ENCODE measurements around the gene SCGB1C1. TPM values are rescaled to one million over a fixed set of nuclear protein-coding genes. Genes with fewer than 3 reads are reported as not detected.

Gene SCGB1C1
- total RNA-seq, 4 donors from 2014 or later: not detected

DNA sequence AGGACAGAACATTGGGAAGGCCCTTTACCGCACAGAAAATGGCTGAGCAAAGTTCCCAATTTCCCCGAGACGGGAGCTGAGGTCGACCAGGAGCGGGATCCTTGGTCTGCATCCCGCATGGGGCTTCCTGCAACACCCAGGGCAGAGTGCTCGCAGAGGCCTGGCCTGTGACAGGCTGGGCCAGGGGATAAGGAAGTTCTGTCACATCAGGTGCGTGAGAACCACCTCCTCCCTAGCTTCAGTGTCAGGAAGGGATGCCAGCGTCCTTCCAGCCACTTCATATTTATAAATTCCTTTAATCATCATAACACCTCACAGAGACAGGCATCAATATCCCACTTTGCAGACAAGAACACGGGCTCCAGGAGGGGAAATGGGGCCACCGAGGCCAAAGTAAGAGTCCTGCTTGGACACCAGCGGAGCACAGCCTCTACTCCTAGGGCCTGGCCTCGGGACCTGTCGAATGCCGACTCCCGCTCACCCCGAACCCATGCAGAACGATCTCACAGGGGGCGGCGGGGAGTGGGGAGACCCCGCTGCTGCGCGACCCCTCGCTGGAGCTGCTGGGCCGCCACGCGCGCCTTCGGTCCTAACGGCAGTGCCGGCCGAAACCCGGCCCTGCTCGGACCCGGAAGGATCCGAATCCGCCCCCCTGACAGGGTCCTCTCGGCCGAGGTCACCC is 13.8 kb downstream of the SCGB1C1 start:
- no peaks in the 10 kb centered on the region for H3K27me3 ChIP-seq
- peak overlapping the region; percentile 95 to 100 (median 98) for H3K27ac ChIP-seq
- H3K9me3 ChIP-seq: no peaks in the 10 kb centered on the region
- peaks cover 3 to 74% (median 33%) of the 10 kb centered on the region in 3 donors for H3K4me1 ChIP-seq
- peak overlapping the region; percentile 97 to 99 for H3K4me3 ChIP-seq
- no peak for TF ChIP-seq EP300 (IDR thresholded peaks at IDR 0.05)
- TF ChIP-seq, protein P1, sequence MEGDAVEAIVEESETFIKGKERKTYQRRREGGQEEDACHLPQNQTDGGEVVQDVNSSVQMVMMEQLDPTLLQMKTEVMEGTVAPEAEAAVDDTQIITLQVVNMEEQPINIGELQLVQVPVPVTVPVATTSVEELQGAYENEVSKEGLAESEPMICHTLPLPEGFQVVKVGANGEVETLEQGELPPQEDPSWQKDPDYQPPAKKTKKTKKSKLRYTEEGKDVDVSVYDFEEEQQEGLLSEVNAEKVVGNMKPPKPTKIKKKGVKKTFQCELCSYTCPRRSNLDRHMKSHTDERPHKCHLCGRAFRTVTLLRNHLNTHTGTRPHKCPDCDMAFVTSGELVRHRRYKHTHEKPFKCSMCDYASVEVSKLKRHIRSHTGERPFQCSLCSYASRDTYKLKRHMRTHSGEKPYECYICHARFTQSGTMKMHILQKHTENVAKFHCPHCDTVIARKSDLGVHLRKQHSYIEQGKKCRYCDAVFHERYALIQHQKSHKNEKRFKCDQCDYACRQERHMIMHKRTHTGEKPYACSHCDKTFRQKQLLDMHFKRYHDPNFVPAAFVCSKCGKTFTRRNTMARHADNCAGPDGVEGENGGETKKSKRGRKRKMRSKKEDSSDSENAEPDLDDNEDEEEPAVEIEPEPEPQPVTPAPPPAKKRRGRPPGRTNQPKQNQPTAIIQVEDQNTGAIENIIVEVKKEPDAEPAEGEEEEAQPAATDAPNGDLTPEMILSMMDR (IDR thresholded peaks at IDR 0.05): no peak
- no peak for TF ChIP-seq POLR2A (IDR thresholded peaks at IDR 0.05)
- TF ChIP-seq POLR2AphosphoS5 (IDR thresholded peaks at IDR 0.05): no peak
- peak; percentile 32 for ATAC-seq
- peaks cover 0 to 65% of the 10 kb centered on the region in 2 donors for H3K36me3 ChIP-seq
- WGBS, 2 donors (ENCODE audit: low coverage in 1 of 2): 0 to 33% methylated on average over 1 to 8 of the region's 39 CpGs

DNA sequence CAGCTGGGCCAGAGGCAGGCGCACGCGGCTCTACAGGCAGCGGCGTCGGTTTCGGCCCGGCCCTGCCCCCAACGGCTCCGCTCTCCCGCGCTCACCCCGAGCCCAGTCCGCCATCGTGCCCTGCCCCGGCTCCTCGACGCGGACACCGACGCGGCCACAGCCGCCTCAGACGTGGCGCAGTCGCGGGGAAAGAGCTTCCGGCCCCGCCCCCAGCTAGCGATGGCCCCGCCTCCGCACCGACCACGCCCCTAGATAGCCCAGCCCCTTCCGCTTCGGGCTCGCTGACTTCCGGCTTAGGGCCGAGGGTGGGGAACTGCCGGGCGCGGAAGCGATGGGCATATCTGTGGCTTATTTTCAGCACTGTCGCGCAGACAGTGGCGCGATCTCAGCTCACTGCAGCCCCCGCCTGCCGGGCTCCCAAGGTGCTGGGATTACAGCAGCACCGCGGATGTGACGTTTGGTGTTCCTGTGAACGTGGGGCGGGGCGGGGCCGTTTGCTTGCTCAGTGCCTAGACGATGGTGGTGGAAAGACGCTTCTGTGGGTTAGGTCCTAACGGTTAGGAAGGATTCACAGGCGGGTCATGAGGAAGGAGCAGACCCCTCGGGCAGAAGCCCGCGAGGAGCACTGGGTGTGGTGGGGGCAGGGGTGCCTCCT is 14.5 kb downstream of the SCGB1C1 start, which contains the start of the genes BET1L and RIC8A:
Gene BET1L (minus strand): TSS at position 192 of the 655 bp plus-strand sequence. CDS start 78 bp downstream, at position 114.
Gene RIC8A (plus strand): TSS at position 501 of the 655 bp plus-strand sequence. CDS start 1,147 bp downstream, outside the sequence.
- Histone ChIP-seq H3K36me3 (peaks cover 0 to 65% of the 10 kb centered on the region in 2 donors), H3K27me3 (no peaks in the 10 kb centered on the region), H3K4me3 (peak within 1 kb of the TSS; percentile 97 to 99), H3K27ac (peak within 1 kb of the TSS; percentile 95 to 100 (median 98)), H3K4me1 (peaks cover 3 to 70% (median 33%) of the 10 kb centered on the region in 3 donors), H3K9me3 (no peaks in the 10 kb centered on the region)
- TF ChIP-seq POLR2AphosphoS5 (IDR thresholded peaks at IDR 0.05) (peak; percentile 96), EP300 (IDR thresholded peaks at IDR 0.05) (no peak), POLR2A (IDR thresholded peaks at IDR 0.05) (peak; percentile 77 to 92)
- TF ChIP-seq, protein P1 (IDR thresholded peaks at IDR 0.05): no peak
- ATAC-seq: peak; percentile 92
- WGBS, 2 donors (ENCODE audit: low coverage in 1 of 2): no CpG with 5 or more reads among the region's 63 CpGs

DNA sequence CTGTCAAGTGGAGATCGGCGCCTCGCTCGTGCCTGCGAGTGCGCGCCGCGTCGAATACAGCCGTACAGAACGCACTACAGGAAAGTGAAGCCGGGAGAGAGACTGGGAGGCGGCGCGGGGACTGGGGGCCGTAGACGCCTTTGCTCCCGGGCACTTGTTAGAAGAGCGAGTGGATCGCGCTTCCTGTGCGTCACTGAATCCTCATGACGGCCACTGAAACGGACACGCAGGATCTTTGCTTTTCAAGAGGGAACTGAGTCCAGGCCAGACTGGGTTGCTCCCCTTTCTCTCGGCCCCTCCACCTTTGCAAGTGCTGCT is 14.9 kb downstream of the SCGB1C1 start:
- peak; percentile 7 for ATAC-seq
- peak overlapping the region; percentile 95 to 100 (median 98) for H3K27ac ChIP-seq
- H3K4me1 ChIP-seq: peaks cover 3 to 66% (median 33%) of the 10 kb centered on the region in 3 donors
- TF ChIP-seq POLR2A (IDR thresholded peaks at IDR 0.05) (no peak), EP300 (IDR thresholded peaks at IDR 0.05) (no peak), POLR2AphosphoS5 (IDR thresholded peaks at IDR 0.05) (no peak)
- TF ChIP-seq, protein P1 (IDR thresholded peaks at IDR 0.05): no peak
- H3K27me3 ChIP-seq: no peaks in the 10 kb centered on the region
- H3K4me3 ChIP-seq: peak overlapping the region; percentile 97 to 99
- WGBS, 2 donors (ENCODE audit: low coverage in 1 of 2): 0% methylated on average over 1 of the region's 27 CpGs
- H3K36me3 ChIP-seq: peaks cover 0 to 65% of the 10 kb centered on the region in 2 donors
- no peaks in the 10 kb centered on the region for H3K9me3 ChIP-seq

DNA sequence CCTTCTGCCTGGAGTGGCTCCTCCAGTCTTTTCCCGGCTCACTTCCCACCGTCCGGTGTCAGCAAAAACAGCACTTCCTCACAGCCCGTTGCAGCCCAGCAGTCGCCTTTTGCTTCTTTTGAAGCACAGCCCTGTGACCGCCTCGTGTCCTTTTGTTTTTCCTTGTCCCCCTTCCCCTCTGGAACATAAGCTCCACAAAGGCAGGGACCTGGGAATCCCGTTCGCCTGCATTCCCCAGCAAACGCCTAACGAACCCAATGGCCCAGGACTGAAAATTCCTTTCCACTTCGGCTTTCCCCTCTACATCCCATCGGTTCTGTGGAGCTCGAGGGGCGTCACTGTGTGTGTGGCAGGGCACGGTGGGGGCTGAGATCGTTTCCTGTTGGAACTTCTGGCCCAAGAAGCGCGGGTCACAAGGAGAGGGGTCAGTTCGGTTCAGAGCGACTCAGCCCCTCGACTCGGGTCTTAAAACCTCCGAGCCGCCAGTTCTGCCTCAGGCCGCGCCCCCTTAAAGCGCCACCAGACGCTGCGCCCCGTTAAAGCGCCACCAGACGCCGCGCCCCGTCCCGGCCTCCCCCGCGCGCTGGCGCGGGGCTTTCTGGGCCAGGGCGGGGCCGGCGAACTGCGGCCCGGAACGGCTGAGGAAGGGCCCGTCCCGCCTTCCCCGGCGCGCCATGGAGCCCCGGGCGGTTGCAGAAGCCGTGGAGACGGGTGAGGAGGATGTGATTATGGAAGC is 15.5 kb downstream of the SCGB1C1 start:
- peak; percentile 69 for ATAC-seq
- no peaks in the 10 kb centered on the region for H3K9me3 ChIP-seq
- WGBS, 2 donors (ENCODE audit: low coverage in 1 of 2): 0% methylated on average over 7 to 10 of the region's 57 CpGs
- no peak for TF ChIP-seq EP300 (IDR thresholded peaks at IDR 0.05)
- peak; percentile 69 for TF ChIP-seq POLR2AphosphoS5 (IDR thresholded peaks at IDR 0.05)
- TF ChIP-seq, protein P1 (IDR thresholded peaks at IDR 0.05): peak in 2 of 4 experiments; percentile 27 to 35
- TF ChIP-seq POLR2A (IDR thresholded peaks at IDR 0.05): peak; percentile 82 to 89
- H3K27me3 ChIP-seq: no peaks in the 10 kb centered on the region
- peaks cover 0 to 65% of the 10 kb centered on the region in 2 donors for H3K36me3 ChIP-seq
- H3K4me3 ChIP-seq: peak overlapping the region; percentile 97 to 99
- H3K27ac ChIP-seq: peak overlapping the region; percentile 95 to 100 (median 98)
- peaks cover 3 to 62% (median 33%) of the 10 kb centered on the region in 3 donors for H3K4me1 ChIP-seq
